Neural progenitor cell (in vitro differentiated cells): ENCODE measurements around the gene KLRD1.
"Not testable (repeated sequence)": the region's sequence is repeated elsewhere in the genome, so short reads cannot be mapped to it uniquely, and the experiment has no call there.

ENCODE experiments used
- CTCF ChIP-seq: fragments of 200-600 bp; sonication (generic); IDR thresholded peaks from 2 replicates; pipeline ENCODE4 v1.5.1; 2017; ENCODE audit warnings: antibody characterized with exemption, mild to moderate bottlenecking
- EZH2phosphoT487 ChIP-seq: fragments of 200-600 bp; sonication (generic); IDR thresholded peaks from 2 replicates; pipeline ENCODE4 v1.6.1; 2017; ENCODE audit warnings: antibody characterized with exemption

GRCh38 chr12:10371893-10372535 is 64.3 kb downstream of the KLRD1 start:
- TF ChIP-seq CTCF, EZH2phosphoT487: not testable (repeated sequence)
